Uterus (tissue), 2 donors: ENCODE data around the gene VWA1.

Experiments used
- POLR2A ChIP-seq, 2 donors: fragments of 450-650 bp; IDR thresholded peaks; one replicate each; pipeline ENCODE4 v1.6.1; 2016; ENCODE audit warnings: antibody characterized with exemption in 2 of 2, mild to moderate bottlenecking in 1 of 2, moderate library complexity in 1 of 2
- TF ChIP-seq, protein P1 (sequence below), 4 experiments: fragments of 200-600 bp in 2 of 4; fragments of 450-650 bp in 2 of 4; sonication (generic) in 2 of 4; IDR thresholded peaks; one replicate each; pipeline ENCODE4 v1.5.1; 2016 to 2019; ENCODE audit warnings: antibody characterized with exemption in 4 of 4, mild to moderate bottlenecking in 2 of 4, moderate library complexity in 1 of 4

DNA sequence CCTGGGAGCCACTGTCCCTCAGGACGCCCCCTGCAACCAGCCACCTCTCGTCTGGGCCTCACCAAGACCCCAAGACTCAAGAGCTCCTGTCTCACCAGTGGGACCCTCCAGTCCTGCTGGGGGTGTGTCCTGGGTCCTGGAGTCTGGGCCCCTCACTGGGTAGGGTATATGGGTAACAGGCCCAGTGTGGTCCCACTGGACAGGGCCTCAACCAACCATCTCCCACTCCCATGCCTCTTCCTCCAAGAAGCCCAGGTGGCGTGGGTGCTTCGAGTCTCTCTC lies 725 bp upstream of the VWA1 start:
- TF ChIP-seq, protein P1, sequence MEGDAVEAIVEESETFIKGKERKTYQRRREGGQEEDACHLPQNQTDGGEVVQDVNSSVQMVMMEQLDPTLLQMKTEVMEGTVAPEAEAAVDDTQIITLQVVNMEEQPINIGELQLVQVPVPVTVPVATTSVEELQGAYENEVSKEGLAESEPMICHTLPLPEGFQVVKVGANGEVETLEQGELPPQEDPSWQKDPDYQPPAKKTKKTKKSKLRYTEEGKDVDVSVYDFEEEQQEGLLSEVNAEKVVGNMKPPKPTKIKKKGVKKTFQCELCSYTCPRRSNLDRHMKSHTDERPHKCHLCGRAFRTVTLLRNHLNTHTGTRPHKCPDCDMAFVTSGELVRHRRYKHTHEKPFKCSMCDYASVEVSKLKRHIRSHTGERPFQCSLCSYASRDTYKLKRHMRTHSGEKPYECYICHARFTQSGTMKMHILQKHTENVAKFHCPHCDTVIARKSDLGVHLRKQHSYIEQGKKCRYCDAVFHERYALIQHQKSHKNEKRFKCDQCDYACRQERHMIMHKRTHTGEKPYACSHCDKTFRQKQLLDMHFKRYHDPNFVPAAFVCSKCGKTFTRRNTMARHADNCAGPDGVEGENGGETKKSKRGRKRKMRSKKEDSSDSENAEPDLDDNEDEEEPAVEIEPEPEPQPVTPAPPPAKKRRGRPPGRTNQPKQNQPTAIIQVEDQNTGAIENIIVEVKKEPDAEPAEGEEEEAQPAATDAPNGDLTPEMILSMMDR (IDR thresholded peaks at IDR 0.05): no peak
- no peak for TF ChIP-seq POLR2A (IDR thresholded peaks at IDR 0.05)
